Measurements from ENCODE around the gene ZDHHC1.

ZDHHC1 gene

DNA sequence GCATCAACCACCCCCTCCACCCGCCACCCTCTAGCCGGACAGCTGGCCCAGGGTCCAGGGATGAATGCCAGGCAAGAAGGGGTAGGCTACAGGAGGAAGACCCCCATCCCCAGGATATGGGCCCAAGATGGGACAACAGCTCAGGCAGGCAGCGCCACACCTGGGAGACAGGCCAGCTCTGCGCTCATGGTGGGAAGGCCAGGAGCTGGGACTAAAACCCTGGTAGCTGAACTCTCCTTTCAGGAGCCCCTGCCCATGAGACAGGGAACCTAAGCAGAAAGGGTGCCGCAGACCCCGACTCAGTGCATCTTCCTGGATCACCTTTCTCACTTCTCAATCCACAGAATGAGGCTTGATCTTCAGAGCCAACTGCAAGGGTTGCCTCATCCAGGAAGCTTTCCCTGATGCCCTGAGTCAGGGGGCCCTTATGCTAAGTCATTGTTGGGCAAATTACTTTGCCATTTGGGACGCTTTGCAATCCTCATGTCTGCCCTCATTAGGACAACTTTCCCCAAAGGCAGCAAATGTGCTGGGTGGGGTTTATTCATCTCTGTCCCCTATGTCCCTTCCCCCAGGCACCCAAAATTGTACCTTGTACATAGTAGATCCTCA lies 9.0 kb downstream of the ZDHHC1 start:
- DNase-seq: no peak

DNA sequence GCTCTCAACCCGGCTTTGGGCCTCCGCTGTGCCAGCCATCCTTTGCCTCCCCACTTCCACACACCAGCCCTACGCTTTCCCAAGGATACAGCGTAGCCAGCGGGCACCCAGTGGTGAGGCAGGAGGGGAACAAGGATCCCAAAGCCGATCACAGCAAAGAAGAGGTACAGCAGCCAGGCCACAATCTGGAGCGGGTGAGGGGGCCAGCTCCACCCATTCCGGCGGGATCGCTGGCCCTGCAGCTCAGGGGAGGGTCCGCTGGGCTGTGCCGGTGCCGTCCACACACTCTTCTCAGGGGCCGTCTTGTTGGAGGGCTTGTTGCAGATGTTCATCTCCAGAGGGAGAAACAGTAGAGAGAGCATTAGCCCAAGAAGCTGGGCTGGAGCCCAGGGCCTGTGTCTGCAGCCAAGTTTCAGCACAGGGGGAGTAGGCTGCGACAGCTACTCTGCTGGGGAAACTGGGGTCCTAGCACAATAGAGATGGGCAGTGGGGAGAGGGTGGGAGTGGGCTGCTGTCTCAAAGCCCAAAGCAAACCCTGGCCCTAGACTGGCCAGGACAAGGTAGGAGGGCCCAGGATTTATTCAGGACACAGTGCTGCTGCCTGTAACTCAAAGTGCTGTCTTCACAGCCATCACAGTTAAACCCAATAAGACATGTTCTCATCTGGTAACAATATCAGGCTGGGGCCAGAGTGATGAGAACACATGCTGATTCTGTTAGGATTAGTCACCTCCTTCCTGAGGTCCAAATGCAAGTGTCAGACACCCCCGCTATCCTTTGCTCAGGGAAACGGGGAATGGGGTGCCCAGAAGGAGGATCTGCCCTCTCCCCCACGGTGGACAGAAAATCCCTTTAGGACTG lies 9.9 kb downstream of the ZDHHC1 start:
- no peak for DNase-seq

DNA sequence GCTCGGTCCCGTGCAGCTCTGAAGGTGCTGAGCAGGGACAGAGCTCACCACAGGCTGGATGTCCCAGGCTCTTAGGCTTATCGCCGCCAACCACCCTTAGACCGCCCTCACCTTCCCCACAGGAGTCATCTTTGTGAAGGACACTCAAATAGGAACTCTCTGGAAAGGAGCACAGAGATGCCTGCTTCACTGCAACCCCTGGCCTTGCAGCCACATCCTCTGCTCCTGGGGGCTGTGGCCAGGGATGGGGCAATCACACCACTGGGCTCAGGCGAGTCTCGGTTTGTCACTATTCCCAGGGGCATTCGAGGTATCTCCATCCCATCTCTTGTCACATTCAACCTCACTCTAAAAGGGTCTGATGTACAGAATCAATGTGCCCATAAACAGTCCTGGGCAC lies 10.9 kb downstream of the ZDHHC1 start:
- DNase-seq: no peak

DNA sequence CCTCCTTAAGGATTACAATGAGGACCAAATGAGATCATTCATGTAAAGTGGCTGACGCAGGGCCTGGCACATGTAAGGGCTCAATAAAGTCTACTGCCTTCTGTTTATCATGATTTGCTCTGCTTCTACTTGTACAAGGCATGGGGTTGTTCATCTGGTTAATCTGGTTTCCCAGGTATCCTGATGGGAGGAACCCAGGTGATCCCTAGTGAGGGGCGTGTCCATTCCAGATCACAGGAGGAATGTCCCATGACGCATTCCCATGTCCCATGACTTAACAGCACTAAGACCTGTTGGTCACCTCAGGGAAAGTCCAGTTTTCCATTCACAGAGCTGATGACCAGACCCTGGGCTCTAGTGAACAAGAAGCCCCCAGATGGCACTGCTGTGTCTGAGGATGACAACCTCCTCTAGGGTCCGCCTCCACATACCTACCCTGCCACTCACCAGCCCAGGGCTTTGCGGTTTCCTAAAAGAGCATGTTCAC lies 11.5 kb downstream of the ZDHHC1 start:
- DNase-seq: no peak

DNA sequence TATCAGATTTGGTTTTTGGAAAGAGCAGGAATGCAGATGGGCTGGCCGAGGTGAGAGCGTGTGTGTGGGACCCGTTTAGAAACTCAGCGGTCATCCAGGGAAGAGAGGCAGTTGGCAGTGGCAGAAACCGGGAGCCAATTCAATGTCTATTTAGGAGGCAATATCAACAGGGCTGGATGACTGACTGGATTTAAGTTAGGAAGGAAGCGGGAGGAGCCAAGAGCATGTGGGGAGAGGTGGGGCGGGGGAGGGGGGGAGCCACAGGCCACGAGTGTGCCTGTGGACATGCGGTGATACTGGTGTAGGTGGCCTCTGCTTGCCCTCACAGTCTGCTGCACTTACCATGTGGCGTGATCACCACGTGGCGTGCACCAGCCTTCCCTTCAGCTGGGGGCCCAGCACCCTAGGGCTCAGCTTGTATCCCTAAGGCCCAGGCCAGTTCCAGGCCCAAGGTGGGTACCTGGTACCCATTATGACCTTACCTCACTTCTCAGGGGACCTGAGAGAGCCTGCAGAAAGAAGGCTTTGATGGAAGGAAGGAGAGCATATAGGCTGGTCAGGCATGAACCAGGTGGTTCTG lies 12.2 kb downstream of the ZDHHC1 start:
- DNase-seq: no peak

DNA sequence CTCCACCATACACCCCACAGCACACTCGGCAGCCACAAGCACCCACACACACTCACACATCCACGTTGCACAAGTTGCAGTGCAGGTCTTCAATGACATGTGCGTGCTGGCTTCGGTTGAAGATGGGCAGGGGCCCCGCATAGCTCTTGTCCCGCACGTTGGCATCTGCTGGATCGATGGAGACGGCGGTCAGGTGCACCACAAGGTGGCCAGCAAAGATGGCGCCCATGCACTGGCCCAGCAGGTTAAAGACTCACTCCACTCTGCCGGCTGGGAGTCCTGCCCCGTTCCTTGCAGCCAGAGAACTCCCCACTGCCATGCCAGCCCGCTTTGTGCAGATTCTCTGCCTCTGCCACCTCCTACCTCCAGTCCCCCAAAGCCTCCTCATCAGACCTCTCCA lies 15.4 kb downstream of the ZDHHC1 start:
- DNase-seq: no peak

DNA sequence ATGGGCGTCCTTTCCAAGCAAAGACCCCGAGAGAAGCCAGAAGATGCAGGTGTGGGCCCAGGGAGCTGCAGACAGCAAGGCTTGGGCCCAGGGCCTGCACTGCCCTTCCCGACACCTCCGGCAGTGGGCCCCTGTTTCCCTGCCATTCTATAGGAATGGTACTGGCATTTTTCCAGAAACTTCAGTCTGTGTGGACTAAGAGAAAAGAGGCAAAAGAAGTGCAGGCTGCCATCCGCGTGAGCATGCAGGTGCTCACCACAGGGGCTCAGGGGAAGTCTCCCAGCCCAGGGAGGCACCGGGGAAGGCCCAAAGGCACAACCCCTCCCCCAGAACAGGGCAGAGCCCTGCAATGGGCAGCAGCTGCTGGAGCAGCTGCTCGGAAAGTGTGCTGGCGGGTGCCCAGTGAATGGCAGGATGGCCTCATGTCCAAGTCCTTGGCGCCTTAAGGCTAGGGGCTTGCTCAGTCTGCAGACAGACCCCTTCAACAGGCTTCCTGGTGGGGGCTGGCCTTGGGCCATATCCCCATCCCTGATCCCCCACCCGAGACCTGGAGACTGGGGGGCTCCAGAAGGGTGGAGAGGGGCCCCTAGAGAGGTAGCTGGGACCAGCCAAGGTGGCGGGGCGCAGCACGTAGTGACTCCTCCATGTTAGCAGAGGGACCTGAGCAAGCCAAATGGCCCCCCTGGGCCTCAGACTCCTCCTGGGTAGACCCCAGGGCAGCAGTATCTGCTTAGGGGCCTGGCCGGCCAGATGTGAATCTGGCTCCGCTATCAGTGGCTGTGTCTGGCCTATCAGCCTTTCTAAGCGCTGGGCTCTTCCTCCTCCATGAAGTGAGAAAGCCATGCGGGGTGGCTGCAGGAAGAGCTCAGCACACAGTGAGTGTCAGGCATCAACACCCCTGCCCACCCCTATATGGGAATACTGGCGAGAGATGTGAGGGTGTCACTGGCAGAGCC lies 16.2 kb downstream of the ZDHHC1 start:
- DNase-seq: no peak

DNA sequence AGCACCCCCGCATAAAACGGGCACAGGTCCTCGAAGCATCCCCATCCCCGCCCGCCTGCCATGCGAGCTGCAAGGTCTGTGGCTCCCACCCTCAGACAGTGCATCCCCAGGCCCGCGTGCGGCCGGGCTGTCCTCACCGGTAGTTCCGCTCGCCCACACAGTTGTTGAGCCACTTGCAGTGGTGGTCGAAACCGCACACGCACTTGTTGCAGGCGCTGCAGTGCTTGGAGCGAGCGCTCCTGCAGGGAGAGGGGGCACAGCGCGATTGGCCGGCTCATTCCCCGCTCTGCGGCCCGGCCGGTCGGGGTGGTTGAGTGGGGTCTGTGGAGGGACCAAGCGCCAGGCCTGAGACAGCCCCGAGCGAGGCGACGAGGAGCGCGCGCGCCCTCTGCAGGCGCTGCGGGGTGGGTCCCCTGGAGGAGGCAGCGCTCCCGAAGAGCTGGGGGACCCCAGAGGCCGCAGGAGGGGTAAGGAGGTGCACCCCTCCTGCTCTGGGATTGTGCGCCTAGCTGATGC lies 17.0 kb downstream of the ZDHHC1 start:
- peak; percentile 5 to 27 for DNase-seq

DNA sequence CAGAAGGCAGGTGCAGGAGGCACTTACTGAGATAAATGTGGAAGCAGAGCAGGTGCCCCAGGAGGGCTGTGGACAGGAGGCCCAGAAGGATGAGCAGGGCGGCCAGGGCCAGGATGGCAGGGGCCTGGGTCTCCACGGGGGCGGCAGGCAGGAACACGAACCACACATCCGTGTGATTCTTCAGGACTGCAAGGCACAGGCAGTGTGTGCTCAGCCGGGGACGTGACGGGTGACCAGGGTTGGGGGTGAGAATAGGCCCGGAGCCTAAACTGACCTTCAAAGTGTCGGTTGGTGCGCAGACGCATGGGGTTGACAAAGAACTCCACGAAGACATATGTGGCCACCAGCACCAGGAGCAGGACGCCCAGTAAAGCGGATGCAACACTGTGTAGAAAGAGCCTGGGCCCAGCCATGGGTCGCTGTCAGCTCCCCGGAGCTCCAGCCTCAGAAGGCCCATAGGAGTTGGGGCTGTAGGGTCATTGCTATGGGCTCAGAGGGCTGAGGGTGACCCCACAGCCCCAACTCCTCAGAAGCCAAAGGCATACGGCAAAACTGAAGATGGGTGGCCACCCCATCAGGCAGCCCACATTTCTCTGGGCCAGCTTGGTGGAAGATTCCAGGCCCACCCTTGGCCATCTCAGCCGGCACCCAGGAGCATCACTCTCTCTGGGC lies 17.6 kb downstream of the ZDHHC1 start:
- DNase-seq: no peak

DNA sequence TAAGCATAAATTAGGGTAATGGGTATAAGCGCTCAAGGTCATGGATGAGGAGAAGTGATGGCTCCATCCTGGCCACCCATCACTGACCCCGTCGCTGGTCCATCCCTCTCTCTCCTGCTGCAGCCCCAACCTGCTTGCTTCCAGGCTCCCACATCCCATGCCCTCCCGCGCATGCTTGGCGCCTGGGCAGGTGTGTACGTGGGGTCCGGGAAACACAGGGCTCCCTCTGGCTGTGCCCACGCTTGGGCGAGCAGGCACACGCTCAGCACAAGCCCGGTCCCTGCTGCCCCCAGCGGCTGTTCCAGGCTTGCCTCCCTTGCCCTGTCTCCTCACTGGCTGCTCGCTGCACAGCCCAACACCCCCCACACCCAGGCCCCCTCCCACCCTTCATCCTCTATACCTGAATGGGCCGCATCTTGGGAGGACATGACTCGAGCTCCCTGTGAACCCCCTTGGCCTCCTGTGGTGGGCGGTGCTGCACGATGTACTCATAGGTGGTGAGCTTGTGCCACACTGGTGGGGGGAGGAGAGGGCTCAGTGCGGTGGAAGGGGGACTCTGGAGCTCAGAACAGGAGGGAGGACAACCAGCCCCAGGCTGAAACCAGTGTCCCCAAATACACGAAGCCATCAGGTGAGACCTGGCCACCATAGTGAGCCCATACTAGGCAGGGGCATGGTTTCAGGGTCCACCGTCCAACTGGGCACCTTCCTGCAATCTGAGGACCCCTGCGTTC lies 18.3 kb downstream of the ZDHHC1 start:
- DNase-seq: no peak

DNA sequence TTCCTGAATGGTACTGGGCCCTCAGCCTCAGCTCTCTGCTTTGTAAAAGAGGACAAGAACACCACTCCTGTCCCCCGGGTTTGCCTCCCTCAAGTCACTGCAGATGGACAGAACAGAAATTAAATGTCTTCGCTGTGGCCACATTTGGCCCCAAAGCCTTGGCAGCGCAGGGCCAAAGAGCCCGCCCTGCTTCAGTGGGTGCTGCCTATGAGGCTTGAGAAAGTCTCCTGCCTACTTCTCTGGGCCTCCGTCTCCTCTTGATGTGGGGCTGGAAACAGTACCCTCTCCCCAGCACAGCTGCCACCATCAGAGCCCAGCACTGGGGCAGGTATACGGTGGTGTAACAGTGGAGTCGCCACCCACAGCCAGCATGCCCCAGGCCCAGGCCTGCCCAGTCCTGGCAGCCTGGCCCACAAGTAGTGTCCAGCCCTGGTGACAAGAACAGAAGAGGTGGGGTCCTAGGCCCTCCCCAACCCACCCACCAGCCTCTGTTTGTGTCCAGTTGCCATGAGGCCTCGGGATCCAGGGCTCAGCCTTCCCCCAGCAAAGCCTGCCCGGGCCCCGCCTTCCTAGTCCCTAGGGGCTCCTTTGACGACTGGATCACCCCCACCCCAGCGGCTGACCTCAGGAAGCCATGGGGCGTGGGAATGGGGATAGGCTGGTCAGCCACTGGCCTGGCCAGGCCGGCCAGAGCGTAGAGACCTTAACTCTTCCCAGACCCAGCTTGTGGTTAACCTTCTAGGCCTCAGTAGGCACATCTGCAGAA lies 19.1 kb downstream of the ZDHHC1 start:
- DNase-seq: no peak

DNA sequence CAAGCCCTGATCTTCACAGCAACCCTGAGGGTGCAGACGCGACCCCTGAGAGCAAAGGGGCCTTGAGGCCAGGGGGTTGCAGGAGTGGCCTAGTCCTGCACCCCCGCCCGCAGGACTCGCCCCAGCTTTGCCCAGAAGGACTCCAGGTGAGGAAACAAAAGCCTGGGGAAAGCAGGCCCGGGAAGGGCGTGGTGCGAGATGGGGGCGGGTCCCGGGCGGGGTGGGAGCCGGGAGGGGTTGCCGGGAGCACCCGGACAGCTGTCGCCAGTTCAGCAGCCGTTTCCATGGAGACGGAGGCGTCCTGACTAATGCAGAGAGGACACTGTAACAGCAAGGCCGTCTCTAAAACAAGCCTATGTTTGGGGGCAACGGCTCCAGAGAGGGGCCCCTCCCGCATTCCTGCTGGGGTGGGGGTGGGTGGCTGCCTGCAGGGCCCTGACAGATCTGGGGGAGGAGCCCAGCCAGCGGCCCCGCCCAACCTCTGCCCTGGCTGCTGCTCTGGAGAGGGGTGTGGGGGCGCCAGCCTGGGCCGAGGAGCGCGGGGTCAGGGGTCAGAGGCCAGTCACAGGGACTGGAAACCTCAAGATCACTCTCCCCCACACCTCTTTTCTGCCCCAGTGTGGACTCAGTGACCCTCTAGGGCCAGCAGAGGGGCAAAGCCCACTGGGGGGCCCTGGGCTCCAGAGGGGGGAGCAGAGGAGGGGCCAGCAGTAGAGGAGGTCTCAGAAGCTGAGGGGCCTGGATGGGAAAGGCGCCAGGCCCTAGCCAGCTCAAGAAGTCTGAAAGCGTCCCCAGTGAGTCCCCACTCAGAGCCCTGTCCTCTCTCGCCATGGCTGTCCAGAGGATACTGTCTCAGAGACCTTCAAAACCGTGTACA lies 19.9 kb downstream of the ZDHHC1 start:
- DNase-seq: no peak

DNA sequence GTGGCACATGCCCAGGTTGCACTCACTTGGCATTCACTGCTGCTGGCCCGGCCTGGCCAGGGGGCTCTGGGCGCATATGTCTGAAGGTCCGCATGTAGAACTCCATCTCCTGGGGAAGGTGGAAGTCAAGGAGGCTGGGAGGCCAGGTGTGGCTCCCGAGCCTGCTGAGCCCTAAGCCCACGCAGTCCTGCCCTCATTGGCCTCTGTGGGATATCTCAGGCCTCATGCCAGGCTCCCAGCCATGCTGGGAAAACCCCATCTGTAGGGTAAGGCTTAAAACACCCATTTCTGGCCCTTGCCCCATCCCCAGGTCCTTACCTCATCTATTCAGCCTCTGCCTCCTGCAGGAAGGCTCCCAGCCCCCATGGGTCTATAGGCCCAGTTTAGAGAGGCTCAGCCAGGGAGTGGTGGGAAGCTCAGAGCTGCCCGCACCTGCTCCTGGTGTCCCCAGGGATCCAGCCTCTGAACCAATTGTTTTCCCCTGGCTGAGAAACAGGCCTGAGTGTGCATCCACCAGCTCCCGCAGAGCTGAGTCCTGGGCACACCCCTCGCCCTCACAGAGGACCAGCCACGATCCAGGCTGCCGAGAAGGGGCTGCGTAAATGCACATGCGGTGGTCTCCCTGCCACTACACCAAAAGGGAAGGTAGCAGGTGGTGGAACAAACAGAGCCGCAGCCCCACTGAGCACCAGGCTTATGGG lies 20.7 kb downstream of the ZDHHC1 start:
- DNase-seq: no peak

DNA sequence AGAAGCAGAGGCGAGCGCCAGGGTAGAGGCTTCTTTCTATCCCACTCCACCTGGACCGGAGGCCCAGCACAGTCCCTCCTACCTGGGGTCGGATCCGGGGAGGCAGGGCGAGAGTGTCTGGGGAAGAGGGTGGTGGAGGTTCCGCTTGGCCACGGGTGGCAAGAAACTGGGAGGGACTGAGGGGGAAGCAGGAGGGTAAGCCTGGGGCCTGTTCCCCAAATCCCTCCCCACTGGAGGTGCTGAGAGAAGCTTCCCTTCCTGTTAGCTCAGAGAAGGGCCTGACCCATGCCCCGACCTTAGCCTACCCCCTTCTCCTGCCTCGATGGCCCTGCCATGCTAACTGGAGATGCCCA lies 21.2 kb downstream of the ZDHHC1 start:
- DNase-seq: no peak

DNA sequence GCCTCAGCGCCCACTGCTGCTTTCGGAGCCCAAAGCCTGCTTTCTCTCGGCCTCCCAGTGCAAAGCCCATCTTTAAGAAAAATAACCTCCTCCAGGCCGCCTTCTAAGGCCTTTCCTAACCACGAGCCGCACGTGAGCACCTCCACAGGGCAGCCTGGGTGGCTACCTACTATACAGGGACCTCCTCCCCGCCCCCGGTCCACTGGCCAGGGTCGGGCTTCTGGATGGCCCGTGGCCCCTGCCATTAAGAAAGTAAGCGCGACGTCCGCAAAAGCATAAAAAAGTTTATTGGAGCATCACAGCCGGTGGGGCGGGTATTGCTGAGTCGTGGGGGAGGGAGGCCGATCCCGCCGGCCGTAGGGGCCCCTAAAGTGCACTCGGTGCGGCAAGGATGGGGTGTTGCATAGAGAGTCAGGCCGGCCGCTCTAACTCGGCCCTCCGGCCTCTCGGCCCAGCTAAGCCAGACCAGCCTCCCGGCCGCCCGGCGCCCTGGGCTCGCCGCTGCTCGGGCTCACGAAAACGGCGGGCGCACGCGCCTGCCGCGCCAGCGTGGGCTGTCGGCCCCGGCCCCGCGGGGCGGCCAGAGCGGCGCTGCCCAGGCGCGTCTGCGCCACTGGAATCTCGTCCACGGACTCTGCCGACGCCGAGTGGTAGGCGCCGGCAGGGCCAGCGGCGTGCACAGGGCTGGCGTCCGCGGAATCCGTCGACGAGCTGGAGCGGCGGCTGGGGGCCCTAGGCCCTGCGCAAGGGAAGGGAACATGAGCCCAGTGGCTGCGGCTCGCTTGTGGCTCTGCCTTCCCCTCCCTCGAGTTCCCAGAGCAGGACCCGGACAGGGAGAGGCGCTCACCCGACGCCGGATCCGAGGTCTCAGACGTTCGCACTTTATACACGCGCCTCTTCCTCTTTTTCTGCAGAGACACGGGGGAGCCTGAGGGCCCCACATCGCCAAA lies 21.8 kb downstream of the ZDHHC1 start:
- DNase-seq: no peak

DNA sequence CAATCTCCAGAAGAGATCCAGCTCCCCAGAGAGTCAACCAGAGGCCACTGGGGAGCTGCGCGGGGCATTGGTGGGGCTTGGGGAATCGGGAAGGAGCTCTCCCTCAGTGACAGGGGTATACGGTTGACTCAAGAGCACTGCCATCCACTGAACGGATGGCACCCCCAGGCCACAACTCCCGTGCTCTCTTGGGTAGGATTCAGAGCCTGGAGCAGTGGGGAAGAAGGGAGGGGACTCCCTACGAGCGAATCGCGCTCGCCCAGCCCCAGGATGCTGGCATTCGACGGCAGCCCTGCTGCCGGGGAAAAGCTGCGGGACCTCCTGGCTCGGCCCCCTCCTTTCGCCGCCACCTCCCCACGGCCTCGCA lies 22.5 kb downstream of the ZDHHC1 start:
- DNase-seq: no peak

DNA sequence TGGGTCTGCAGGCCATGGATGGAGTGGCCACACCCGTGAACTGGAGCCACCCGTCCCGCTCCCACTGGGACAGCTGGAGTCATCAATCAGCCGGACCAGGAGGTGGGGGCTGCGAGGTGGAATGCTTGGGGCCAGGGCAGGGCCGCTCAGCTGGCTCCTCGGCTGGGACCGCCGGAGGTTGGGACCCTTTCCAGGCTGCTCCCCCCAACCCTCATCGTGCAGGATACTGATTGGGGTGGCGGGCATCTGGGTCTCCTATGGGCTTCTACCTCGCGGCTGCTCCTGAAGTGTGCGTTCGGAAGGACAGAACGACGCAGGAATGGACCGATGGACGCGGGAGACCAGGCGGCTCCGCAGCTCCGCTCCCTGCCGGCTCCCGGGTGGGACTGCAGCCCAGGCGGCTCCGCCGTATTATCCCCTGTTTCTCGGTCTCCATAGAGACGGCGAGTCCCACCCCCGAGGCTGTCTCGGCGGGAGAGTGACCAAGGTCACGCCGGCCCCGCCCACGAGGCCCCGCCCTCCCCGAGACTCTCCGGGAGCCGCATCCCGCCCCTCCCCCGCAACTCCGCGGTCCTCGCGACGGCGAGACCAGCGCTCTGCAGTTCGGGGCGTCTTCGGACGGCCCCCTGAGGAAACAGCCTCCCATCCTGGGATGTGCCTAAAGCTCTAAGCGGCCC lies 23.0 kb downstream of the ZDHHC1 start, which contains the start of gene TPPP3:
Gene TPPP3 (minus strand): TSS at position 388 of the 677 bp plus-strand sequence. CDS start 2,387 bp downstream, outside the sequence.
- DNase-seq: no peak

Data from AML-193 (cell line).